Stimulated activated CD8-positive, alpha-beta memory T cell treated with anti-CD3 and anti-CD28 coated beads, Interleukin-2, amount 100 ng/mL, for 48 hours (primary cell): Measurements from ENCODE around the gene GLIS2.
"Not testable (repeated sequence)": the region's sequence is repeated elsewhere in the genome, so short reads cannot be mapped to it uniquely, and the experiment has no call there.

Source experiments
- DNase-seq, 2 donors: peaks; one replicate each; pipeline ENCODE4 v3.0.0-alpha.2; 2020; ENCODE audit warnings: low read depth in 2 of 2

GLIS2 gene

DNA sequence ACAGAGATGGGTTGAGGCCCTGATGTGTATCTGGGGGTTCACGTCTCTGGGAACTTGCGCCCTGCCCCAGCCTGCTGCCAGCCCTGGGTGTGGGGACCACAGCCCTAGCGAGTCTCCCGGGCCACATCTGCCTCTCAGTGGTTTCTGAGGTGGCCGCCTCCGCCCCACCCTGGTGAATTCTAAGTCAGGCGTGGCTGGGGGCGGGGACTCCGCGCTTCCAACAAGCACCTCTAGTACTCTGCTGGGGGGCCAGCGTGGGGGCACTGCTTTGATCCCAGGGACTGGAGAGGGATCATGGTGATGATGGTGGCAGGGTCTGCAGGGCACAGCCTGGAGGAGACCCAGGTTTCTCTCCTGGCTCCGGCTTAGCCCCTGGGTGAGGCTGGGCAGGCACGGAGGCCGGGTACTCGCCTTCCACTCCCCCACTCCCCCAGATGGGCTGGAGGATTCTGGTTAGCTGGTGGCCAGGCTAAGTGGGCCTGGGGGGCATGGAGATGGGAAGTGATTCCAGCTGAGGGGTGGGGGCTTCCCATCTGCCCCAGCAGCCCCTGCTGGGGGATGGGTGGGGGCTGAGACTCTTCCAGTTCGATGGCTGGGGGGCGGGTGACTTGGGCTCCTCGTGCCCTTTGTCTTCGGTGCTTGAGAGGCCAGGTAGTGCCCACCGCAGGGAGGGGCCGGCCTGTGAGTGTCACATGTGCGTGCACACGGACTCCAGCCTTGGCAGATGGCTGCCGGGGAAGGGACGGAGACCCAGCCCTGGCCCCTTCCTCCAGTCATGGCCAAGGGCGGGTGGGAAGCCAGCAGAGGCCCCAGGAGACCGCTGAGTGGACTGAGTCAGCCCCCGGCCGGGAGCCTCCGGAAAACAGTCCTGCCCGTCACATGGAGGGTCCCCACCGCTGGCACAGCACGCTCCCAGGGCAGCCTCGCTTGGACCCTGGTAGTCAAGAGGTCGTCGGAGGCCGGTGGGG is 3.9 kb downstream of the GLIS2 start:
- DNase-seq, result peak; percentile 63 to 65

DNA sequence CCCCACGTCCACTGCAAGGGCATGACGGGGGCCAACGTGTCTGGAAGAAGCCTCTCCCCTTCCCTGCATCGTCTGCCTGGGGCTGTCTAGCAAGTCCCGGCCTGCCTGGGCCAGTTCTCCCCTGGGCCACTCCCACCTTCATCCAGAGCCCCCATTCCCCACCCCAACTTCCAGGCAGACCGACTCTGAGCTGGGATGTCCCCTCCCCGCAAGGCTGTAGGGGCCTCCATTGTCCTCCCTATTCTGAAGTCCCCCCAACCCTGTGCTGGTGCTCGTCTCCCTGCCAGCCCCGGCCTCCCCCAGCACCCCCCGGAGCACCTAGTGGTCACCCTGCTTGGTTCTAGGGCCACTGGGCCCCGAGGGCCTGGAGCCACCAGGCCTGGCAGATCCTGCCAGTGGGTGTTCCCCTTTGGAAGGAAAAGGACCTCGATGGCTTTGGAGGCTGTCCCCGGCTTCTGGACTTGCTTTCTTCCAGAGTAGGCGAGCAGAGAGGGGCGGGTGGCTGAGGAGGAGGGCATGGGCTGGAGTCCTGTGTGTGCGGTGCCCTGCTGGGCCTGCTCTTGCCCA is 4.8 kb downstream of the GLIS2 start:
- DNase-seq, result no peak

DNA sequence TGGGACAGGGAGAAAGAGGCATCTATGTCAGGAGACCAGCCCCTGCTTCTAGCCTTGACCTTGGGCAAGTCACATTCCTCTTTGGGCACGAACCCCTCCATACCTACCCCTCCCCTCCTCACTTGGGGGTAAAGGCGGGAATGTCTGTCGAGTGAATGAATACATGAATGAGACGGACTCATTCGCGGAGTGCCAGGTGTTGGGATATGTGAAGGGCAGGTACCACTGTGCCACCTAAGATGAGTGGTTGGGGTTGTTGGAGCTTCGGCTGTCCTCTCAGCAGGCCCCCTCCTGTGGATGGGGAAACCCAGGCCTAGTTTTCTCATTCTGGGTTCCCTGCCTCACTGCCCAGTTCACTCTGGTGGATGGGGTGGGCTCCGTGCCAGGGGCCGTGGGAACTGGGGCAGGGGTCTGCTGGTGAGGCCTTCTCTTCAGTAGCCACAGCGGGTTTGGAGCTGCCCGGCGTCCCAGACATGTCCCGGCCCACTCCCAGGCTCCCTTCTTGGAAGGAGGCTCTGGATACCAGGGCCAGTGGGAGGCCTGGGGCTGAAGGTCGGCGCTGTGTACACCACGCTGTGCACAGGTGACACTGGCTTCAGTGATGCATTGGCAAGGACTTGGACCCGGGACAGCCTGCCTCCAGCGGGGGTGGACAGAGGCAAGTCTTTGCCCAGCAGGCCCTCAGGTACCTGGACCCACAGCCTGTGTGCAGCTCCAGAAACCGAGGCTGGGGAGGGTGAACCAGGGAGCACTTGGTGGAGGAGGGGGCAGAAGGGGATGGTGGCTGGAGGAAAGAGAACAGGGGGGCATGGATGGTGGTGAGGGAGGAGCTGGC is 5.6 kb downstream of the GLIS2 start:
- no peak for DNase-seq

DNA sequence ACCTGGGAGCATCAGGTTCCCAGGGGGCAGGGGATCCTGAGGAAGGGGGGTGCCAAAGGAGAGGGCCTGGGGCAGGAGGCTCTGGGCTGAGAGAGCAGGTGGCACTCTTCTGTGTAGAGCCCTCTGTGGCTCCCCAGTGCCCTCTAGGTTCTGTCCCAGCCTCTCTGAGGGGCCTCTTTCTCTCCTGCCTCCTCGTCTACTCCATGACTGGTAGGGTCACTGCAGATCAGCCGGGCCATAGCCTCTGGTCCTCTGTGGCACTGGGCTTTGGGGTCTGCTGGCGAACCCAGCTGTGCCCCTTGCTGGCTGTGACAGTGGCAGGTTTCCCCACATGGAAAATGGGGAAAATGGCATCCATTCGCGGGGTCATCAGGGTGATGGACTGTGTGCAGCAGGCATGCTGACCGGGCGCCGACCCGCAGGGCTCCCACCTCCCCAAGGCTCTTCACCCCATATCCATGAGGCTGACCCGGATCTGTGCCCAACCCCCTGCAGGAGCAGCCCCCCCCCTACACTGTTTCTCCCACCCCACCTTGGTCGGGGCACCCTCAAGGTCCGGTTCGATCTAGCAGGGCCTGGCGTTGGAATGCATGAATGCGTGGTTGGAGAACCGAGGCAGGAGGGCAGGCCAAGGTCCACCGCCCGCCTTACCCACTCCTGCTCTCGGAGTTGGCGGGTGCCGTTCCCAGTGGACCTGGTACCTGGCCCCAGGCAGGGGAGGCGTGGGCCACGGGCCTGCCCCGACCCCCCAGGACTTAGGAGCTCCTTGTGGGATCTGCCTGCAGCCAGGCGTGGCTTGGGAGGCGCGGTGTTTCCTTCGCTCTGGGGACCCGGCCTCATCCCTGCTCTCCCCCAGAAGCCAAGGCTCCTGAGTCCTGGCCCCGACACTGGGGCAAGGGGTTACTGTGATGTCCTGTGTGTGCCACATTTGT is 6.5 kb downstream of the GLIS2 start:
- no peak for DNase-seq

DNA sequence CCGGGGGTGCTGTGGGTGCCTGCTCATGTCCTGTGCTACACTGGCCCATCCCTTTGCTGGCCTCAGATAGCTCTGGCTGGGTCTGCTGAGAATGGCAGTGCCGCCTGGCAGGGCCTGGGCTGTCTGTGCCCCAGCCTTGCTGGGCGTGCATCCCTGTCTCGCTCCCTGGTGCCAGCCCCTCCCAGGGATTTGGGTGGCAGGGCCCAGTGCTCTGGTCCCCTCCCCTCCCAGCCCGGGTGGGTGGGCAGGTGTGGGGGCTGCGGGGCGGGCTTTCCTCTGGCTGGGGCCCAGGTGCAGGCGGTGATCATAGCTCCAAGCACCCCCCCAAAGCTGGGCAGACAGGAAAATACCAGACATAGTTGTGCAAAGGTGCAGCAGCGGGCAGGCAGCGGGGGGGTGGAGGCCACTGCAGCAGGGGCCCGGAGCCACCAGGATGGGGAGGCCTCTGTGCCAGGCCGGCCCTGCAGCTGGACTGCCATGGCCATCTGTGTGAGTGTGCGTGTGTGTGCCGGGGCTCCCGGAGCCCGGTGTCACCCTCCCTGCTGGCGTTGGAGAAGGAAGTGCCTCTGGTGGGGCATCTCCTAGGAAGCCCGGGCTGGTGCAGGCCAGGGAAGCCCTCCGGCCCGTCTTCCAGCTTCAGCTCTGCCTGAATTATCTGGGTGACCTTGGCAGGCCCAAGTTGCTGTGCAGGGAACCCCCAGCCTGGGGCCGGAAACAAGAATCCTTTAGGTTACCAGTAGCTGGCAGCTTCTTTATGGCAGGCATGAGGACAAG is 7.4 kb downstream of the GLIS2 start:
- no peak for DNase-seq

DNA sequence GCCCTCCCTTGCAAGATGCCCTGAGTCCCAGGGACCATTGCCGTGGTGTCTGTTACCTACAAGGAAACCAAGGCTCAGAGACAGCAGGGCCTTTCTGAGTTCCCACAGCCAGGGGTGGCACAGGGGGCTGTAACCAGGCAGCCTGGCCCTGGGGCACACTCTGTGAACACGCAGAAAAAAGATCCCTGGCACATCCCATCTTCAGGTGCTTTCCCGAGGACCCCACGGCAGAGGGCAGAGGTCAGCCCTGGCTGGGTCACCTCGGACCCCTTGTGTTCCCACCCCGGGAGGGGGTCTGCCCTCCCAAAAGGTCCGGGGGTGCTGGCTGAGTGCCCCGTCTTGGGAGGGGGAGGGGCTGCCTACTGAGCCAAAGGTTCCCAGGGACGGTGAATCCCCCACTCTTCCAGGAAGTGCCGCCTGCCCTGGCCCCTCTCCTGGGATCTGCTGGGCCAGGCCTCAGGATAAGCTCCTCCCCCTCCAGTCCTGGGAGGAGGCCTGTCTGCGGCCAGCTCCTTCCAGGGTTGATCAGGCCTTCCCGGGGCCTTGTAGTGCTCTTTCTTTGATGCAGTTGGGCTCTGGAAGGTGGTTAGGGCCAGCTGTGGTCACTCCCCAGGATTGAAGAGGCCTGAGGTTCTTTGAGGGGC is 8.1 kb downstream of the GLIS2 start:
- DNase-seq, result no peak

DNA sequence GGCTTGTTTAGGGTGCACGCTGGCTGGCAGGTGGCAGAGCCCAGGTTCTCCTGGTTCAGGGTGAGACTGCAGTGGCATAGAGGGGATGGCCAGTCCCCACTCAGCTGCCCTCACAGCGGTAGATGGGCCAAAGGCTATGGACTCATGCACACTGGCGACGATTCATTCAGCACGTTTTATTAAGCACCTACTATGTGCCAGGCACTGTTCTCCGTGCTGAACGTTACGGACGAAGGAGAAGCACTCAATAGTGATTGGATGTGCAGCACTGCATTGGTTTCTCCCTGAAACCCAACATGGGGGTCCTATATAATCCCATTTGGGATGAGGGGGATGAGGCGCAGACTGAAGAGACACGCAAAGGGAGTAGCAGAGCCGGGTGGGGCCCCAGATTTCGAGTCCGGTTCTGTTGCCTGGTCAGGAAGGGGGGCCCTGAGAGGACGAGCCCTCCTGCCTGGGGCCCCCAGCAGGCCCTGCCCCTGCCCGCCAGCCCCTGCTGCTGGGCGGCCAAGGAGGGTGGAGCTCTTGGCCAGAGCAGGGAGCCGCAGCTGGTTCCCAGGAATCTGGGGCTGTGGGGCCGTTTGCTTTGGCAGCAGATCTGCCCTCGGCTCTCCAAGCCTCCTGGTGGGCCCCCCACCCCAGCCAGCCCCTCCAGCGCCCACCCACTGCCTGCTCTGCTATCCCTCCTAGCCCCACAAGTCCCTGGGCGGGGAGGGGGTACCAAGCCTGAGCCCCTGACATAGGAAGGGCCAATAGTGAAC is 8.8 kb downstream of the GLIS2 start:
- DNase-seq, result no peak

DNA sequence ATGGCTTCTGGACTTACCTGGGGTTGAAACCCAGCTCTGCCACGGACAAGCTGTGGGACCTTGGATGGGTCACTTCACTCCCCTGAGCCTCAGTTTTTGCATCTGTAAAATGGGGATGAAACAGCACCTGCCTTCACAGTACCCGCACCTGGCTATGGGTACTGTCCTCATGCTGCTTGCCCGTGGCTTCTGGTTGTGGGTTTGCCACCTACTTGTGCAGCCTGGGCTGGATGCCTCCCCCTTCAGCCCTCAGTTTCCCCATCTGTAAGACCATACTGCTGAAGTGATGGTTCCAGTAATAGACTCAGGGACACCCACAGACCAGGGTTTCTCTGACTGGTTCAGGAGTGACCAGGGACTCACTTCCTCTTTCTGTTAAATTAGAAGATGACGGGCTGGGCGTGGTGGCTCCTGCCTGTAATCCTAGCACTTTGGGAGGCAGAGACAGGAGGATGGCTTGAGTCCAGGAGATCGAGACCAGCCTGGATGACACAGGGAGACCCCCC is 9.4 kb downstream of the GLIS2 start:
- no peak for DNase-seq

DNA sequence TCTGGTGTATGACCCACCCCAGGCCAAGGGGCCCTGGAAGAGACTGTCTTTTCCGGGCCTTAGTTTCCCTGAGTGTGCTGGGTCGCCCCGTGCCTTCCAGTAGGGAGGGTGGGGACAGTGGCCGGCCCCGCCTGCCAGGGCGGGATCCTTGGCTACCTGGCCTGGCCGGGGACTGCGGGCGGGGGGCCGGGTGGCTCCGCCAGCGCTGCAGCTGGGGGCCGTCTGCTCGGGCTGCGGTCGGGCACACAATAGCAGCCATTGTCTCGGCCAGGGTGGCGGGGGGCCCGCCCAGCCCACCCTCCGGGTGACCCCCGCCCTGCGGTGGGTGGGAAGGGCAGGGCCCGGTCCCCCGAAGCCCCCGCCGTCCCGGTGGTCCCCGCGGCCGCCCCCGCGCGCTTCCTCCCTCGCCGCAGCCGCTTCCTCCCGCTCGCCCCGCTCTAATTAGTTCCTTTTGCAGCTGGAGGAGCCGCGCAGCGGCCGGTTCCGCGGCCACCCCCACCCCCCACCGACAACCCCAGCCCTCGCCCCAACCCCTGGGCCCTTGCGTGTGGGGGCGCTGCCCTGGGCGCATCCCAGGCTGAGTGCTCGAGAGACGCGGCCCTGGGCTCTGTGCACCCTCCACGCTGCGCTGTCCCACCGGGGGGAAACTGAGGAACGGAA is 11.6 kb downstream of the GLIS2 start:
- no peak for DNase-seq

DNA sequence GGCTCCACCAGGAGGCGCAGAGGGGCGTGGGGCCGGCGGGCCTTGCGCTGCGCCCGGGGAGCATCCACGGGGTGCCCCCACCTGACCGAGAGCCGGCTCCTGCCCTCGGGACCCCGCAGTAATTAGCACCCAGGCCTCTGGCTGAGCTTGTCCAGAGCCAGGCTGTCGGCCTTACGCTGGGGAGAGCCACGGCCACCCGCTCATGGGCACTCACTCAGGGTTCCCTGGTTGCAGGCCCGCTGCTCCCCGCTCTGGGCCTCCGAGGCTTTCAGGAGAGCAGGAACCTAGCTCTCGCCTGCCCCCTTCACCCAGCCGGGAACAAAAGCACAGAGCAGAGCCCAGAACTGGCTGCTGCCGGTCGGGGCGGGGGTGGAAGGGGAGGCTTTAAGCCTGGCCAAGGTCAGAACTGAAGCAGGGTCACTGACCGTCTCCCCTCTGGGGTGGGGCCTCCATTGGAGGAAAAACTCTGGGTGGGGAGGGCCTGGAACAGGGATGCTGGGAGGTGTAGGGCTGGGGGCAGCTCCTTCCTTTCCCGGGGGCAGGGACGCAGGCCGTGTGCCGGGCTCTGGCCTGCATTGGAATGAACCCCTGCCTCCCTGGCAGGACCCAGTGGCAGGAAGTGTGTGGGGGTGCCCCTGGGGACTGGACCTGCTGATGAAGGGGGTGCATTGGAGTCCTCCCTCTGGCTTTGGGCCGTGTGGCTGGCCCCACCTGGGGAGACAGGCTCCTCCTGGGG is 12.3 kb downstream of the GLIS2 start:
- no peak for DNase-seq

DNA sequence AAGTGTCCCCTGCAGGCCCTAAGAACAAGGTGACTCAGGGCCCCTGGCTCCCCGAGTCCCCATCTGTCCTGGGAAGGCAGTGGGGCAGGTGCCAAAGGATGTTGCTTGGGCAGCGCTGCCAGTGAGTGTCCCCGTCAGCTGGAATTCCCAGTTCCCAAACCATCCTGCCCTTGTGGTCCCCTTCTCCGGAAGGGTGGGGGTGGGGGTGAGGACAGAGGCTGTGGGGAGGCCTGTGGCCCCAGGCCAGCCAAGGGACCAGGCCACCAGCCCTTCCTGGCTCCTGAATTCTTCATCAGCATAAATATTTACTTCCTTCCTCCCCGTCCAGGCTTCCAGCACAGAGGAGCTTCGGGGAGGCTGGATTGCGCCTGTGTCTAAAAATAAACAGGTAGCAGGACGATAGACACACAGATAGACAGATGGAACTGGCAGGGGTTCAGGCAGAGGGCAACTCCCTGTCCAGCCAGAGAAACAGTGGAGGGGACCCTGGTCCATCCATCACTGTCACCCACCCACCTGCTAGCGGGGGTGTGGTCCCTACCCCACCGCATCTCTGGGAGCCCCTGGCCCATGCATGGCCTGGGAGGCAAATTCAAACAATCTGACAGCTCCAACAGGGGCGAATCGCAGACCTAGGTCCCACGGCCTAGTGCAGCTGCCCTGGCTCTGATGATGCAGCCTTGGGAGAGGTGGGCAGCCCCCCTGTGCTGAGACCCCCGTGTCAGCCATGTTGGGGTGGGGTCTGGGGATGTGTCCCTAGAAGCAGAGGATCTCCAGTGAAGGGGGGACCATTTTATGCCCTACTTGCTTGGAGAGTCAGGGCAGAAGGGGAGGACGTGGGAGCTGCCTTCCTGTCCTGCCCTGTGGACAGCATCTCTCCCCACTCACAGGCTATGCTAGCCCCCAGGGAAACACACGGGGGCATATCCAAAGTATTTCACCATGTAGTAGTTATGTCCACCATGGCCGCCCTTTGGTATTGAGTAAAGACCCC is 13.2 kb downstream of the GLIS2 start:
- no peak for DNase-seq

DNA sequence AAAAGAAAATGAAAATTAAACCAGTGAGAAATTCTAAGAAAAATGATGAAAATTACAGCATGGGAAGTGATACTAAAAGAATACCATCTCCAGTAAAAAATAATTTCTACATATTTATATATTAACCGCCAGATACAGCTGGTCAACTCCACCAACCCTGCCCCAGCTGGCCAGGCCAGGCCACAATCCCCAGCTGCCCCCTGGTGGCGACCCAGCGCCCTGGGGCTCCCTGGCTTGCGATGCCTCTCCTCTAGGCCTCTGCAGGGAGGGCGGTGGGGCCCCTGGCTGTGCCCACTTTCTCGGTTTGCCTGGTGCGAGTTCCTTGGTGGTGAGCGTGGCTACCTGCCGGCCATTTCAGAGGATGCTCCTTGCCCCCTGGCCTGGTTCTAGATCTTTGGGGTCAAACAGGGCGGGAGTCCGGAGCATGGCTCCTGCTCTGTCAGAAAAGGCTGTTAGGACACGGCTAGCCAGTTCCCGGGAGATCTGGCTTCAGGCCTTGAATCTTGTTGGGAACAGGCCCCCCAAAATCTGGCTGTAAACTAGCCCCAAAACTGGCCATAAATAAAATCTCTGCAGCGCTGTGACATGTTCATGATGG is 14.5 kb downstream of the GLIS2 start:
- DNase-seq, result peak; percentile 61 to 69

DNA sequence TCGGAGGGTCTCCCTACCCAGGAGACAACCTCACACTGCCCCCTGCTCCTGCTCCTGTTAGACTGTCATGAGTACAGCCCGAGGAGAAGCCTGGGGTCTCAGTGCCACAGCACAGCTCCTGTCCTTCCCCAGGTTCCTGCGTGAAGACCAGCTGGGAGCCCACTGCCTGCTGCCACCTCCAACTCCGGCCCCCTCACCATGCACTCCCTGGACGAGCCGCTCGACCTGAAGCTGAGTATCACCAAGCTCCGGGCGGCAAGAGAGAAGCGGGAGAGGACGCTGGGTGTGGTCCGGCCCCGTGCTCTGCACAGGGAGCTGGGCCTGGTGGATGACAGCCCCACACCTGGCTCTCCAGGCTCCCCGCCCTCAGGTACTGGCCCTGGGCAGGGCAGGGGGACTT is 16.2 kb downstream of the GLIS2 start:
- DNase-seq, result no peak

DNA sequence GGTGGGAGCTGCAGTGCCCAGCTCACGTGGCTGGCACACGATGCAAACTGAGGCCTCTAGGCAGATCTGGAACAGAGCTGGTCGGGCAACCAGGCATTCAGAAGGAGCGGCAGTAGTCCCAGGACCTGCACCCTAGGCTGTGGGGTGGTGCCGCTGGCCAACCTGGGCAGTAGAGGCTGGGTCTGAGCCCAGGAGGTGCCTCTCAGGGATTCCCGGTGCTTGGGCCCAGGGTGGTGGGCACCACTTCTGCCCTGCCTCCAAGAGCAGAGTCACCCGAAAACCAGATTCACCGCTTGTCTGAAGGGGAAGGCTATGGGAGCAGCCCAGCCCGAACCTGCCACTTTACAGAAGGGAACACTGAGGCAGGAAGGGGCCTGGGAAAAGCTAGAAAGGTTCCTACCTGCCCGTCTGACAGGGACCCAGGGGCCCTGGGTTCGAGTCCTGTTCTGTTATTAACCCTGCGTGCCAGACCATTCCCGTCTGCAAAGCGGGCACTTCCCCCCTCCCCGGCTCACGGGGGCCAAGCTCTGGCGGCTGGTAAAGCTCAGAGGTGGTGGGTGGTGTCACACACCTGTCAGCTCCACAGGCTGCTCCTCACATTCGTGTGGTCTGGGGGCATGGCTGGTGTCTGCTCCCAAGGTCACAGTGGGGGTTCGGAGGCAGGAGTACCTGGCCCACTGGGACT is 16.9 kb downstream of the GLIS2 start:
- no peak for DNase-seq

DNA sequence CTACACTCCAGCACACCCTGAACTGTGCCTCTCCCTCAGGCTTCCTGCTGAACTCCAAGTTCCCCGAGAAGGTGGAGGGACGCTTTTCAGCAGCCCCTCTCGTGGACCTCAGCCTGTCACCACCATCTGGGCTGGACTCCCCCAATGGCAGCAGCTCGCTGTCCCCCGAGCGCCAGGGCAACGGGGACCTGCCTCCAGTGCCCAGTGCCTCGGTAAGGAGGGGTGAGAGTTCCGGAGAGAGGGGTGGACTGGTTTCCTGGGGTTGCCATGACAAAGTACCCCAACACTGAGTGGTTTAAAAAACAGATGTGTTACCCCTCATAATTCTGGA is 17.4 kb downstream of the GLIS2 start:
- DNase-seq, result no peak

DNA sequence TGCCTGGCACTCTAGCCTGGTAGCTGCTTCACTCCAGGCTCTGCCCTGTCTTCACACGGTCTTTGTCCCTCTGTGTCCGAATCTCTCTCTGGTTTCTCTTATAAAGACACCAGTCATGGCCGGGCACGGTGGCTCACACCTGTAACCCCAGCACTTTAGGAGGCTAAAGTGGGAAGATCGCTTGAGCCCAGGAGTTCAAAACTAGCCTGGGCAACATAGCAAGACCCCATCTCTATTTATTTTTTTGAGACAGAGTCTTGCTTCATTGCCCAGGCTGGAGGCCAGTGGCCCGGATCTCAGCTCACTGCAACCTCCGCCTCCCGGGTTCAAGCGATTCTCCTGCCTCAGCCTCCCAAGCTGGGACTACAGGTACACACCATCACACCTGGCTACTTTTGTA is 17.8 kb downstream of the GLIS2 start:
- not testable (repeated sequence) for DNase-seq
